Fibroblast of the conjunctiva (primary cell): ENCODE results near the gene BCAT1.
"Not testable (repeated sequence)": the region's sequence is repeated elsewhere in the genome, so short reads cannot be mapped to it uniquely, and the experiment has no call there.

ENCODE experiments used
- DNase-seq: peaks from one replicate; pipeline ENCODE4 v3.0.0-alpha.2; 2010; ENCODE audit warnings: low read depth

Gene BCAT1

DNA sequence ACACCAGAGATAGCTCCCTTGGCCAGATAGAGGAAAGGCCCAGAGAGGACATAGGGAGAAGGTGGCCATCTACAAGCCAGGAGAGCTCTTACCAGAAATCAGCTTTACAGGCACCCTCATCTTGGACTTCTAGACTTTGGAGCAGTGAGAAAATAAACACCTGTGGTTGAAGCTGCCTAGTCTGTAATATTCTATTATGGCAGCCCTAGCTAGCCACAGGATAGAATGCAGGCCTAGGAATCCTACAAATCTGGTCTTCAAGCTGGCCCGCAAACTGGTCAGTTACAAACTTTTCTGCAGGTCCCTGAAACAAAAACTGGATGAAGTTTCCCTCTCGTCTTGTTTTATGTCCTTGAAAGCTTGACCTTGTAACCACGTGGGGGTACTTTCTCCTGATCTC is 92.4 kb downstream of the BCAT1 start:
- no peak for DNase-seq

DNA sequence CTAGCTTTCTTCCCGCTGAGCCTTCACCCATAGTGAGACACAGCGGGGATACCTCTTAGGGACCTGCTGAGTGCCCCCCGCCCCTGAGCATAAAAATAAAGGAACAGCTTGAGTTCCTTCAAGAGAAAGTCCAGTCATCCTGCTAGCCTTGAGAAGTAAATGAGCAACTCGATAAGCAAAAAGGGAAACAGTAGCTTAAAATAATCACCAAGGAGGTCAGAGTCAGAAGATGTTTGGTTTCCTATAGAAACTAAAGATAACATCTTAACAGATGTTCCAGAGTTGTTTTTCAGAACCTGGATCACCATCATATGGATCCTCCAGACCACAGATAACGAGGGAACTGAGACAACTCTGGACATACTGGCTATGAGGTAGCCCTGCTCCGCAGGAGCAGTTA is 94.0 kb downstream of the BCAT1 start:
- DNase-seq, result no peak

DNA sequence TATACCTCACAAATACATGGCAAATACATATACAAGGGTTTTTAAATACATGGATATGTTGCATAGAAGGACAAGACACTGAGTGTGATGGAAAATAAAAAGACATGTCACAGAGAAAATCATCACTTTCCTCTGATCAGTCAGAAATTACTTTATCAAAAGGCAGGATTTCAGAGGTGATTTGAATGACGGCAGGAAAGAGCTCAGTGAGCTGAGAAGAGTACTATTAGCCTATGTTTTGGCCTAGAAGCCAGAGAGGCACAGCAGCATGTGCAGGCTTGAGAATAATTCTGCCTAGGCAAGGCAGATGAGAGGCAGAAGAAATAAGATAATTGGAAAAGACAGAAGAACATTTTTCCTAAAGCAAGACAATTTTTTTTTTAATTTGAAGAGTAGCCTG is 94.9 kb downstream of the BCAT1 start:
- no peak for DNase-seq

- no peak for DNase-seq
Observed at GRCh38 chr12:24853588-24853987, 95.3 kb downstream of the BCAT1 start.

GRCh38 chr12:24853094-24853493 is 95.8 kb downstream of the BCAT1 start:
- no peak for DNase-seq

DNA sequence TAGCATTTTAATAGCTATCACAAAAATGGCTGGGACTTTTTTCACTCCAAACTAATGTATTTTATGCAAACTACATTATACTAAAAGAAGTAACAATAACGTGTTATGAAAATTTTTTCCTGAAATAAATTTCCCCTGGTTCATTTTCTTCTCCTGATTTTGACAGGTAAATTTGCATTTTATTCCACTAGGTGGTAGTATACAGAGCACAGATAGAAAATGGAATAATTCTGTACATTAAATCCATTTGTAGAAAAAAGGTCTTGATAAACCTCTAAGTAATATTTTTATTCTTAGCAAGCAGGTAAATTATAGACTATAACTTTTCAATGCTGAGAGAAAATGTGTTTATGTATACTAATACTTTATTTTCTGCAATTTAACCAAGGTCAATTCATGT is 96.5 kb downstream of the BCAT1 start:
- DNase-seq, result no peak

DNA sequence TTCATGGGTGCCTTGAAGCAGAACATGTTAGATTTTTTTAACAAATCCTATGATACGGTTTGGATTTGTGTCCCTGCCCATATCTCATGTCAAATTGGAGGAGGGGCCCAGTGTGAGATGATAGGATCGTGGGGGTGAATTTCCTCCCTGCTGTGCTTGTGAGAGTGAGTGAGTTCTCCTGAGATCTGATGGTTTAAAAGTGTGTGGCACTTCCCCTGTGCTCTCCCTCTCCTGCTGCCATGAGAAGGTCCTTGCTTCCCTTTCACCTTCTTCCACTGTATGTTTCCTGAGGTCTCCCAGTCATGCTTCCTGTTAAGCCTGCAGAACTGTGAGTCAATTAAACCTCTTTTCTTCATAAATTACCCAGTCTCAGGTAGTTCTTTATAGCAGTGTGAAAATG is 97.0 kb downstream of the BCAT1 start:
- DNase-seq, result not testable (repeated sequence)

DNA sequence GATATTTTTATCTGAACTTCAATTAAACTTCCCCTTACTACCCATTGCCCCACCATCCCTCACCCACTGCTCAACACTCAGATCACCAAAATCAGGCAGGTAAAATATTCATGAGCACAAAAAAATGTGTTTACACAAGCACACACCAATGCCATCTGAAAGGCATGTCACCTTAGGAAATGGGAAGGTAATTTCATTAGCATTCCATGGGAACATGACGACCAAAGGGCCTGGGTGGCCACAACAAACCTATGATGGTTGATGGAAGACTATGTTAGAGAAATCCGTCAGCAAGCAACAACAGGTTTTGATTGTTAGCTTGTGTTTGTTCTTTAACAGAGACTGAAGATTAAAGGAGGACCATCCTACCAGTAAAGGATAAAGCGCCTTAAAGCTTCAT is 97.6 kb downstream of the BCAT1 start:
- no peak for DNase-seq

DNA sequence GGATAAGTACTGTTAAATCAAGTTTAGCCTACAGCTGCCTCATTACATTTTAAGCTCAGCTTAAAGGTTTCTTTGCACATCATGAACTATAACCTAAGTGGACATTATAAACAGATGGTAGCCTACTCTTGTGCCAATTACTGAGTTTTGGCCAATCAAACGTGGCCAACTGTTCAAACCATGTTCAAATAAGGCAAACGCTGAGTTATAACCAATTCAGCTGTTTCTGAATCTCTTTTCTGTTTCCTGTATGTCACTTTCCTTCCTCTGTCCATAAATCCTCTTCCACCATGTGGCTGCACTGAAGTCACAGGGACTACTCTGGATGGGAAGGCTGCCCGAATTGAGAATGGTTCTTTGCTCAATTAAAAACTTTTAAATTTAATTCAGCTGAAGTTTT is 98.4 kb downstream of the BCAT1 start:
- DNase-seq, result no peak

GRCh38 chr12:24848941-24849477 is 99.9 kb downstream of the BCAT1 start:
- no peak for DNase-seq

GRCh38 chr12:24846689-24847088 is 102.2 kb downstream of the BCAT1 start:
- no peak for DNase-seq

- DNase-seq, result no peak
Observed at GRCh38 chr12:24845615-24846014, 103.3 kb downstream of the BCAT1 start.

- no peak for DNase-seq
Observed at GRCh38 chr12:24840046-24840800, 108.7 kb downstream of the BCAT1 start.

- no peak for DNase-seq
Observed at GRCh38 chr12:24839268-24839791, 109.6 kb downstream of the BCAT1 start.

DNA sequence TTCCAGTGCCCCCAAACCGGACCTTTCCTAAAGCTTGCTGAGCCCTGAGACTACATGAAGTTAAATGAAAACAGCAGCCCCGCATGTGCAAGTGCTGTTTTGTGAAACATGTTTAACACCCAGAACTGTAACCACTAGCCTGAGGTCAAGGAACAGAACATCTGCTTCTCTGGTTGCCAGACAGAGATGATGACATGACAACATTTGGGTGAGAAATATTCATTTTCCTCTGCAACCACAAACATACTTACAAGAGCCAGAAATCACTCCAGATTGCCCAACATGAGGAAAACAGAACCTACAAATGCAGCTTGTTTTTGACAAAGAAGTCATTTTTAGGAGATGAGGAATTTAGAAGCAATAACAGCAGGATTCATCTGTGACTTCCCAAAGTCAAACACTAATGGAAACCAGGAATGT is 110.4 kb downstream of the BCAT1 start:
- DNase-seq, result peak; percentile 96

- DNase-seq, result no peak
Observed at GRCh38 chr12:24835377-24835776, 113.5 kb downstream of the BCAT1 start.

GRCh38 chr12:24833513-24833912 is 115.4 kb downstream of the BCAT1 start:
- DNase-seq, result no peak

GRCh38 chr12:24823808-24824515 is 124.9 kb downstream of the BCAT1 start:
- no peak for DNase-seq

GRCh38 chr12:24822121-24822899 is 126.6 kb downstream of the BCAT1 start:
- peak; percentile 77 for DNase-seq

GRCh38 chr12:24821691-24822090 is 127.2 kb downstream of the BCAT1 start:
- DNase-seq, result no peak

DNA sequence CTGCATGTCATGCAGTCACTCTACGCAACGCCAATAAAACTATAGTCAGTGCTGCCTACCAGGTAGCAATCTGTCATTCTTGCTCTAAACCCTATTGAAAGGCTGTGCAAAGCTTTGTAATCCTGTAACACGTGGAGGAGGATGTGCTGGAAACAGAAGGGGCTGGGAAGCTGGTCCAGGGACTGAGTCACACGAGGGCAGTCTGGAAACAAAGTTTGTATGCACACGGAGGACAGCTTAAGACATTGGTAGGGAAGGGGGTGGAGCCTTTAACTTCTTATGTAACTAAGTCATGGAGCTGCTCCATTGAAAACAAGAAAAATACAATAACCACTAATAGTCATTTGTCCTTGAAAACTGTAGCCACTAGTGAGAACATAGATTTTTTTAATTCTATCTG is 128.0 kb downstream of the BCAT1 start:
- DNase-seq, result no peak

- no peak for DNase-seq
Observed at GRCh38 chr12:24818351-24818750, 130.6 kb downstream of the BCAT1 start.

DNA sequence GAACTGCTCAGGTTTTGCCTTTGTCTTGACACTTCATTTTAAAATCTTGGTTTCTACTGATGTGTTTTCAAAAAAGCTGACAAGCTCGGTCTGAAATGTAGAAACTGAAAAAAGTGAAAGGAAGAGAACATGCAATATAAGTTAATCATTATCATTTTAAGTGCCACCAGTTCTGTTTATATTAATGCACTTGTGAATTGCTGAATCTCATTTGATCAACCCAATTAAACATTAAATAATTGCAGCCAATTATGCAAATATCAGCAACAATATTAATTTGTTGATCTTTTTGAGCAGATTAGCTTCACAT is 133.8 kb downstream of the BCAT1 start:
- DNase-seq, result no peak
